ENCODE results near the gene CCL16. TPM values are rescaled to one million over a fixed set of nuclear protein-coding genes. Genes with fewer than 3 reads are reported as not detected.

The CCL16 gene
- total and polyA plus RNA-seq, 8 donors: 0.14 to 0.30 TPM; not detected in 6

DNA sequence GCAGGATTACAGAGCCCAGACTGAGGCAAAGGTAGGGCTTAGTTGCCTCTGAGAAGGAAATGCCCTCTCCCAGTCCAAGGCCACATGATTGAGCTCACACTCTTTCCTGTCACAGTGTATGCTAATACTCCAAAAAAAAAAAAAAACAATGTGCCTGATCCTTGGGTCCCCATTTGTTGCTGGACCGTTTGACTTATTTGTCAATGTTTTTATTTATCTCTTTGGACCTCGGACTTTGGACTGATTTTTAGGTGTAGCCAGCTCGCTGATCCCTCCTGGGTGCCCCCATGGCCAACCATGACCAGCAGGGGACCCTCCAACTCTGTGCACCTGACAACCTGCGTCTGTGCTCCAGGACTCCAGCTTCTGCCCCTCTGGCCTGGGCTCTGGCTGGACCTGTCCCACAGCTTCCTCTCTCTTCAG, 622 bp upstream of the CCL16 start:
- H3K27ac ChIP-seq: no peak overlapping the region
- ATAC-seq: no peak
- 33 to 43% methylated on average over 4 of the region's 4 CpGs for WGBS, 2 donors
- no peak overlapping the region for H3K4me3 ChIP-seq
- no peaks in the 10 kb centered on the region for H3K4me1 ChIP-seq
- no peak for FAIRE-seq
- intact Hi-C loops (cut with DNase I): no loop called here
- H3K36me3 ChIP-seq: no peaks in the 10 kb centered on the region
- no peak for DNase-seq
- H3K9me3 ChIP-seq: no peaks in the 10 kb centered on the region
- TF ChIP-seq, protein P1, sequence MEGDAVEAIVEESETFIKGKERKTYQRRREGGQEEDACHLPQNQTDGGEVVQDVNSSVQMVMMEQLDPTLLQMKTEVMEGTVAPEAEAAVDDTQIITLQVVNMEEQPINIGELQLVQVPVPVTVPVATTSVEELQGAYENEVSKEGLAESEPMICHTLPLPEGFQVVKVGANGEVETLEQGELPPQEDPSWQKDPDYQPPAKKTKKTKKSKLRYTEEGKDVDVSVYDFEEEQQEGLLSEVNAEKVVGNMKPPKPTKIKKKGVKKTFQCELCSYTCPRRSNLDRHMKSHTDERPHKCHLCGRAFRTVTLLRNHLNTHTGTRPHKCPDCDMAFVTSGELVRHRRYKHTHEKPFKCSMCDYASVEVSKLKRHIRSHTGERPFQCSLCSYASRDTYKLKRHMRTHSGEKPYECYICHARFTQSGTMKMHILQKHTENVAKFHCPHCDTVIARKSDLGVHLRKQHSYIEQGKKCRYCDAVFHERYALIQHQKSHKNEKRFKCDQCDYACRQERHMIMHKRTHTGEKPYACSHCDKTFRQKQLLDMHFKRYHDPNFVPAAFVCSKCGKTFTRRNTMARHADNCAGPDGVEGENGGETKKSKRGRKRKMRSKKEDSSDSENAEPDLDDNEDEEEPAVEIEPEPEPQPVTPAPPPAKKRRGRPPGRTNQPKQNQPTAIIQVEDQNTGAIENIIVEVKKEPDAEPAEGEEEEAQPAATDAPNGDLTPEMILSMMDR (IDR thresholded peaks at IDR 0.05): no peak
- no peaks in the 10 kb centered on the region for H3K27me3 ChIP-seq

- Histone ChIP-seq H3K9me3 (no peaks in the 10 kb centered on the region), H3K4me3 (no peak overlapping the region), H3K4me1 (peaks cover 0 to 6% (median 5%) of the 10 kb centered on the region in 3 donors), H3K27ac (no peak overlapping the region), H3K36me3 (no peaks in the 10 kb centered on the region), H3K27me3 (no peaks in the 10 kb centered on the region)
- ATAC-seq (no peak), DNase-seq (no peak), FAIRE-seq (no peak)
- 74 to 78% methylated on average over 3 of the region's 3 CpGs for WGBS, 2 donors
- TF ChIP-seq, protein P1 (IDR thresholded peaks at IDR 0.05): no peak
- intact Hi-C loops (cut with DNase I): loop anchor here in 1 of 3 donors (10.0 kb wide), 1 partner anchor 86 kb away; the partner anchor contains the start of gene CCL18
These were observed 3.0 kb downstream of the CCL16 start for GRCh38 chr17:35978346-35978745.

GRCh38 chr17:35977509-35977908, 3.8 kb downstream of the CCL16 start:
- Histone ChIP-seq H3K27me3 (no peaks in the 10 kb centered on the region), H3K36me3 (no peaks in the 10 kb centered on the region), H3K9me3 (no peaks in the 10 kb centered on the region), H3K27ac (no peak overlapping the region), H3K4me1 (peaks cover 0 to 10% (median 7%) of the 10 kb centered on the region in 3 donors), H3K4me3 (no peak overlapping the region)
- no peak for ATAC-seq
- TF ChIP-seq, protein P1 (IDR thresholded peaks at IDR 0.05): no peak
- FAIRE-seq: no peak
- DNase-seq: no peak
- WGBS, 2 donors: 81 to 92% methylated on average over 7 of the region's 7 CpGs
- intact Hi-C loops (cut with DNase I): loop anchor here in 1 of 3 donors (10.0 kb wide), 1 partner anchor 87 kb away; the partner anchor contains the start of gene CCL18

DNA sequence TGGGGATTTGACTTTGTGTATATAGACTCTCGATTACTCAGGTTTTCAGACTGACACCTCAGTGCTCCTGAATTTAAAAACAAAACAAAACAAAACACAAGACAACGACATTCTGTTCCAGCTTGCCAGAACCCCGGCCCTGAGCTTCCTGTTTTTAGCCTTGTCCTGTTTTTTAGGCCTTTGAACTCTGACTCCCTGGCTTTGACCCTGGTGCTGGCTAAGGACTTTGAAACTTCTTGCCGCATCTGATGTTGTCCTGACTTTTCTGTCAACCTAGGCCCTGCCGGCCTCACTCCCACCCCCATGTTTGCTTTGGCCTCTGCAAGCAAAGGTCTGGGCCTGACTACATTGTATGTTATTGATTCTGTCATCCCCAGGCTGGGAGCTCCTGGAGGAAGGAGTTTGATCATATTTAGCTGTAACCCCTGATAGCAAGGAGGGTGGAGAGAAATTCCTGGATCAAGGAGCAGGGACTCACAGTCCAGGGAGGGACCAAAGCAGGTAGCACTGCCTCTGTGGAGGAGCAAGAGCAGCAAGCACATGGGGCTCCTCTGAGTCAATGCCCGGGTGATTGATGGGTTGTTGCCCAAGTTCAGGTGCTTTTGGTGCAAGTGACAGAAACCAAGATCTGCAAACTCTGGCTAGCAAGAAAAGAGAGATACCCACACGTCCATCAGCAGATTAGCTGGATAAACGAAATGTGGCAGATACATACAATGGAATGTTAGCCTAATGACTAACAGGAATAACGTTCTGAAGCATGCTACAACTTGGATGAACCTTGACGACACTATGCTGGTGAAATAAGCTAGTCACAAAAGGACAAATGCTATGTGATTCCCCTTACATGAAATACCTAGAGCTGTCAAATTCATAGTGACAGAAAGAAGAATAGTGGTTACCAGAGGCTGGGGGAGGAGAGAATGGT, 7.7 kb downstream of the CCL16 start:
- peaks cover 0 to 10% (median 7%) of the 10 kb centered on the region in 3 donors for H3K4me1 ChIP-seq
- DNase-seq: peak in 4 of 6 donors; percentile 32 to 55 (median 32)
- no peaks in the 10 kb centered on the region for H3K27me3 ChIP-seq
- peak; percentile 55 to 82 (median 74) for ATAC-seq
- intact Hi-C loops (cut with DNase I): loop anchor here in 2 of 3 donors (5.0 to 10.0 kb wide), 3 partner anchors 91 to 174 kb away; partner anchors contain the start of gene CCL18 (in 1 of the 2)
- TF ChIP-seq, protein P1 (IDR thresholded peaks at IDR 0.05): no peak
- no peak overlapping the region for H3K27ac ChIP-seq
- no peaks in the 10 kb centered on the region for H3K9me3 ChIP-seq
- no peaks in the 10 kb centered on the region for H3K36me3 ChIP-seq
- 31 to 35% methylated on average over 10 of the region's 10 CpGs for WGBS, 2 donors
- no peak for FAIRE-seq
- no peak overlapping the region for H3K4me3 ChIP-seq
